ENCODE data around the gene SCGB1C1.
"Not testable (repeated sequence)": the region's sequence is repeated elsewhere in the genome, so short reads cannot be mapped to it uniquely, and the experiment has no call there.

Gene SCGB1C1

GRCh38 chr11:236774-237767 is 44.2 kb downstream of the SCGB1C1 start, which contains the start of gene PSMD13:
Gene PSMD13, plus strand, starts transcription at chr11:236976. Its CDS starts 74 bp downstream, at chr11:237050.
- Histone ChIP-seq H3K4me1 (ENCODE audit: control insufficient read depth in 1 of 2, insufficient read depth in 2 of 2, low read length in 2 of 2) (peaks cover 8 to 23% of the 10 kb centered on the region in 2 donors), H3K27me3 (ENCODE audit: low read depth, low read length) (no peaks in the 10 kb centered on the region), H3K4me3 (ENCODE audit: low read depth in 1 of 2, low read length in 2 of 2) (peak within 1 kb of the TSS; percentile 70 to 94), H3K27ac (ENCODE audit: low read length) (peak within 1 kb of the TSS; percentile 97), H3K9me3 (ENCODE audit: control insufficient read depth in 1 of 2, low read length in 2 of 2) (no peaks in the 10 kb centered on the region), H3K36me3 (ENCODE audit: control insufficient read depth in 1 of 2, insufficient read depth in 2 of 2, low read length in 2 of 2) (peaks cover 18 to 26% of the 10 kb centered on the region in 2 donors)

GRCh38 chr11:238346-238745 is 45.5 kb downstream of the SCGB1C1 start:
- not testable (repeated sequence) for H3K27ac ChIP-seq (ENCODE audit: low read length); H3K27me3 ChIP-seq (ENCODE audit: low read depth, low read length); H3K9me3 ChIP-seq (ENCODE audit: control insufficient read depth in 1 of 2, low read length in 2 of 2)
- peaks cover 8 to 23% of the 10 kb centered on the region in 2 donors for H3K4me1 ChIP-seq (ENCODE audit: control insufficient read depth in 1 of 2, insufficient read depth in 2 of 2, low read length in 2 of 2)
- peaks cover 23 to 25% of the 10 kb centered on the region in 2 donors for H3K36me3 ChIP-seq (ENCODE audit: control insufficient read depth in 1 of 2, insufficient read depth in 2 of 2, low read length in 2 of 2)
- peak overlapping the region in 1 of 2 donors; percentile 70 for H3K4me3 ChIP-seq (ENCODE audit: low read depth in 1 of 2, low read length in 2 of 2)

- H3K36me3 ChIP-seq (ENCODE audit: control insufficient read depth in 1 of 2, insufficient read depth in 2 of 2, low read length in 2 of 2), result peaks cover 42% of the 10 kb centered on the region in 2 donors
- no peaks in the 10 kb centered on the region for H3K9me3 ChIP-seq (ENCODE audit: control insufficient read depth in 1 of 2, low read length in 2 of 2)
- no peak overlapping the region for H3K27ac ChIP-seq (ENCODE audit: low read length)
- no peak overlapping the region for H3K4me3 ChIP-seq (ENCODE audit: low read depth in 1 of 2, low read length in 2 of 2)
- no peaks in the 10 kb centered on the region for H3K27me3 ChIP-seq (ENCODE audit: low read depth, low read length)
- H3K4me1 ChIP-seq (ENCODE audit: control insufficient read depth in 1 of 2, insufficient read depth in 2 of 2, low read length in 2 of 2), result peaks cover 8 to 15% of the 10 kb centered on the region in 2 donors
Measured at GRCh38 chr11:240315-240714, 47.4 kb downstream of the SCGB1C1 start.

- no peak overlapping the region for H3K4me3 ChIP-seq (ENCODE audit: low read depth in 1 of 2, low read length in 2 of 2)
- H3K27ac ChIP-seq (ENCODE audit: low read length), result no peak overlapping the region
- H3K27me3 ChIP-seq (ENCODE audit: low read depth, low read length), result no peaks in the 10 kb centered on the region
- H3K4me1 ChIP-seq (ENCODE audit: control insufficient read depth in 1 of 2, insufficient read depth in 2 of 2, low read length in 2 of 2), result peaks cover 8 to 12% of the 10 kb centered on the region in 2 donors
- H3K9me3 ChIP-seq (ENCODE audit: control insufficient read depth in 1 of 2, low read length in 2 of 2), result no peaks in the 10 kb centered on the region
- H3K36me3 ChIP-seq (ENCODE audit: control insufficient read depth in 1 of 2, insufficient read depth in 2 of 2, low read length in 2 of 2), result peaks cover 53% of the 10 kb centered on the region in 2 donors
Measured at GRCh38 chr11:241634-242033, 48.8 kb downstream of the SCGB1C1 start.
